IPS-NIHi11 (cell line): Measurements from ENCODE around the gene ROCK2.

Experiments
- DNase-seq: peaks from one replicate; pipeline ENCODE4 v3.0.0; 2012; ENCODE audit warnings: mixed read lengths, low spot score

The ROCK2 gene

GRCh38 chr2:11152591-11152990, 191.8 kb downstream of the ROCK2 start:
- DNase-seq: no peak

GRCh38 chr2:11147263-11147662, 197.2 kb downstream of the ROCK2 start:
- no peak for DNase-seq

- DNase-seq: no peak
Measured at GRCh38 chr2:11146076-11146475, 198.4 kb downstream of the ROCK2 start.

- no peak for DNase-seq
Measured at GRCh38 chr2:11145350-11145749, 199.1 kb downstream of the ROCK2 start.

- DNase-seq: no peak
Measured at GRCh38 chr2:11144738-11145079, 199.7 kb downstream of the ROCK2 start.

- no peak for DNase-seq
Measured at GRCh38 chr2:11144077-11144737, 200.2 kb downstream of the ROCK2 start.

- no peak for DNase-seq
Measured at GRCh38 chr2:11142987-11143386, 201.4 kb downstream of the ROCK2 start.

GRCh38 chr2:11142330-11142729, 202.1 kb downstream of the ROCK2 start:
- DNase-seq: no peak

GRCh38 chr2:11141319-11141718, 203.1 kb downstream of the ROCK2 start:
- DNase-seq: no peak

- no peak for DNase-seq
Measured at GRCh38 chr2:11140492-11140891, 203.9 kb downstream of the ROCK2 start.

GRCh38 chr2:11134349-11134748, 210.1 kb downstream of the ROCK2 start:
- no peak for DNase-seq

- no peak for DNase-seq
Measured at GRCh38 chr2:11133936-11134320, 210.5 kb downstream of the ROCK2 start.

- peak; percentile 35 for DNase-seq
Measured at GRCh38 chr2:11133238-11133935, 211.0 kb downstream of the ROCK2 start.

GRCh38 chr2:11132036-11132671, 212.3 kb downstream of the ROCK2 start:
- DNase-seq: no peak

- no peak for DNase-seq
Measured at GRCh38 chr2:11131166-11131920, 213.1 kb downstream of the ROCK2 start.
